Lung (tissue), 12 donors: ENCODE measurements around the gene KLK13. TPM values are rescaled to one million over a fixed set of nuclear protein-coding genes. Genes with fewer than 3 reads are reported as not detected.

Experiments
- ATAC-seq: fragments of 200-7000 bp; cut with Tn5 transposase; one replicate; pipeline ENCODE4 v1.9.1; 2020; ENCODE audit warnings: moderate number of reproducible peaks; ENCODE audit not compliant: insufficient read depth, low FRiP score
- DNase-seq, 3 donors: peaks; one replicate each; pipeline ENCODE4 v3.0.0-alpha.2; 2013 to 2017
- H3K27ac ChIP-seq, 2 donors: one replicate each; pipeline ENCODE4 v1.5.1; 2013; ENCODE audit warnings: mild to moderate bottlenecking in 2 of 2, moderate library complexity in 2 of 2, control low read depth in 1 of 2, inconsistent platforms in 1 of 2, low read depth in 1 of 2, low read length in 1 of 2
- H3K27me3 ChIP-seq, 3 donors: one replicate each; pipeline ENCODE4 v1.5.1; 2013; ENCODE audit warnings: low read length in 2 of 3; ENCODE audit not compliant: control insufficient read depth in 3 of 3, insufficient read depth in 3 of 3
- H3K36me3 ChIP-seq, 4 donors: one replicate each; pipeline ENCODE4 v1.5.1; 2013; ENCODE audit warnings: low read length in 4 of 4, mild to moderate bottlenecking in 1 of 4, moderate library complexity in 1 of 4; ENCODE audit not compliant: control insufficient read depth in 4 of 4, insufficient read depth in 4 of 4
- H3K4me1 ChIP-seq, 5 donors: one replicate each; pipeline ENCODE4 v1.5.1; 2013; ENCODE audit warnings: low read length in 5 of 5, mild to moderate bottlenecking in 2 of 5, moderate library complexity in 1 of 5; ENCODE audit not compliant: control insufficient read depth in 5 of 5, insufficient read depth in 5 of 5
- H3K4me3 ChIP-seq: one replicate; pipeline ENCODE4 v1.5.1; 2013; ENCODE audit warnings: mild to moderate bottlenecking, control low read depth, moderate library complexity
- H3K9ac ChIP-seq, 2 donors: one replicate each; pipeline ENCODE4 v1.5.1; 2013; ENCODE audit warnings: low read length in 2 of 2, control low read depth in 1 of 2; ENCODE audit not compliant: insufficient read depth in 1 of 2
- H3K9me3 ChIP-seq, 4 donors: one replicate each; pipeline ENCODE4 v1.5.1; 2013; ENCODE audit warnings: low read length in 3 of 4, mild to moderate bottlenecking in 1 of 4, moderate library complexity in 1 of 4; ENCODE audit not compliant: control insufficient read depth in 4 of 4, insufficient read depth in 3 of 4
- CTCF ChIP-seq: IDR thresholded peaks from 2 replicates; pipeline ENCODE4 v1.5.1; 2012; ENCODE audit warnings: mild to moderate bottlenecking; ENCODE audit errors: control extremely low read depth, extremely low read depth
- WGBS, 2 donors: extraction: QIAGEN DNeasy Blood & Tissue Kit; methylation state at CpG; one replicate each; pipeline ENCODE4 v1.1.7; 2013; 5-methylcytosine and 5-hydroxymethylcytosine counted together
- polyA plus RNA-seq, 2 donors: library from polyadenylated mRNA; stranded (reverse); fragments of 200-250 nt; gene quantifications; one replicate each; pipeline ENCODE4 v1.2.1, GENCODE V29; 2013
- total RNA-seq, 2 donors: library from RNA; depleted of rRNA in 1 of 2; stranded (reverse); fragments of >200 nt in 1 of 2; gene quantifications; one replicate each; pipeline ENCODE4 v1.2.1, GENCODE V29; 2014 to 2021
- donor health status: control.
- donor health status: control.
- donor health status: Bipolar disorder and iron deficiency.
- donor health status: healthy.
- donor health status: DM: yes; HTN: yes; CAD: no.

KLK13 gene
- total and polyA plus RNA-seq, 4 donors = 0.65 to 9.3 (median 3.1) TPM

DNA sequence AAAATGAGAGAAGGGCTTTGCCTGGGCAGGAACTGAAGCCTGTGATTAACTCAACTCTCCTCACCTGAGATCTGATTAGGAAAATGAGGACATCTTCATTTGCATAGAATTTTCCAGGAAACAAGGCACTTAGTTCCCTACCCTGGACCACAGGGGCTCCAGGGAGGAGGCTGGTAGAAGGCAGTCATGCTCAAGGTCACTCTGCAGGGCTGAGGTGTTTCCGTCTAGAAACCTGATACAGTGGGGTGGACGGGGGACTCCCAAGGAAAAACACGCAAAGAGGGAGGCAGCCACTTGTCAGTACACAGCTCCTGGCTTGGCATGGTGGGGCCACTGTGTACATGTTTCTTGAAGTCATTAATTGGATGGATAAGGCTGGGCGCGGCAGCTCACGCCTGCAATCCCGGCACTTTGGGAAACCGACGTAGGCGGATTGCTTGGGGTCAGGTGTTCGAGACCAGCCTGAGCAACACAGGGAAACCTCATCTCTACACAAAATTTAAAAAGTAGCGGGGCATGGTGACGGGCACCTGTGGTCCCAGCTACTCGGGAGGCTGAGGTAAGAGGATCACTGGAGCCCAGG lies 11.8 kb upstream of the KLK13 start:
- TF ChIP-seq CTCF = no peak
- Histone ChIP-seq H3K9ac (no peak overlapping the region), H3K4me1 (no peaks in the 10 kb centered on the region), H3K9me3 (peaks cover 0 to 5% (median 2%) of the 10 kb centered on the region in 4 donors), H3K36me3 (no peaks in the 10 kb centered on the region), H3K4me3 (no peak overlapping the region), H3K27me3 (peaks cover 0 to 3% (median 0%) of the 10 kb centered on the region in 3 donors), H3K27ac (no peak overlapping the region)
- 80 to 88% methylated on average over 14 of the region's 14 CpGs for WGBS, 2 donors
- ATAC-seq = no peak
- no peak for DNase-seq

DNA sequence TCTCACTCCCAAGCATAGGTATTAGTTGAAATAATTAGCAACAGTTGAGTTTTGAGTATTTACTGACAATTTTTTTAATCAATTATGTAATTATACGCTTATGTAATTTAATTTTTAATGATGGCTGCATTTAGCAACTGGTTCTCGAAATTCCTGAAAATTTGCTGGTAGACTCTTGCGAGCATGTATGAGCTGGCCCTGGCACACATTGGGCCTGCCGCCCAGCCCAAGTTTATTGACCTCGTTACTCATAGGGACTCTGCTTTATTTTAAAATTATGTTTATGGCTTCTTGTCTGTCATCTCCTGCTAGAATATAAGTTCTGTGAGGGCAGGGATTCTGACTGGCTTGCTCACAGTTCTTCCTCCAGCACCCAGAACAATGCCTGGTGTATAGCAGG lies 11.1 kb upstream of the KLK13 start:
- H3K27ac ChIP-seq = no peak overlapping the region
- ATAC-seq = no peak
- TF ChIP-seq CTCF = no peak
- H3K27me3 ChIP-seq = peaks cover 0 to 3% (median 0%) of the 10 kb centered on the region in 3 donors
- H3K36me3 ChIP-seq = no peaks in the 10 kb centered on the region
- peaks cover 0 to 5% (median 1%) of the 10 kb centered on the region in 4 donors for H3K9me3 ChIP-seq
- WGBS, 2 donors = 88 to 93% methylated on average over 5 of the region's 5 CpGs
- DNase-seq = no peak
- no peaks in the 10 kb centered on the region for H3K4me1 ChIP-seq
- no peak overlapping the region for H3K9ac ChIP-seq
- H3K4me3 ChIP-seq = no peak overlapping the region

GRCh38 chr19:51071095-51071405 lies 6.2 kb upstream of the KLK13 start:
- 44 to 61% methylated on average over 4 of the region's 4 CpGs for WGBS, 2 donors

More at GRCh38 chr19:51071095-51071405, 6.2 kb upstream of the KLK13 start:
- H3K36me3 ChIP-seq = no peaks in the 10 kb centered on the region
- no peaks in the 10 kb centered on the region for H3K4me1 ChIP-seq
- TF ChIP-seq CTCF = no peak
- H3K27ac ChIP-seq = no peak overlapping the region
- no peak overlapping the region for H3K9ac ChIP-seq
- H3K4me3 ChIP-seq = no peak overlapping the region
- H3K27me3 ChIP-seq = peaks cover 0 to 3% (median 0%) of the 10 kb centered on the region in 3 donors
- no peak for ATAC-seq
- DNase-seq = no peak
- H3K9me3 ChIP-seq = peaks cover 0 to 5% (median 3%) of the 10 kb centered on the region in 4 donors
